Lung (tissue), 12 donors: ENCODE data around the gene ANGEL1. TPM values are rescaled to one million over a fixed set of nuclear protein-coding genes. Genes with fewer than 3 reads are reported as not detected.

Experiments
- ATAC-seq: fragments of 200-7000 bp; cut with Tn5 transposase; one replicate; pipeline ENCODE4 v1.9.1; 2020; ENCODE audit warnings: moderate number of reproducible peaks; ENCODE audit not compliant: insufficient read depth, low FRiP score
- DNase-seq, 3 donors: peaks; one replicate each; pipeline ENCODE4 v3.0.0-alpha.2; 2013 to 2017
- H3K27ac ChIP-seq, 2 donors: one replicate each; pipeline ENCODE4 v1.5.1; 2013; ENCODE audit warnings: mild to moderate bottlenecking in 2 of 2, moderate library complexity in 2 of 2, control low read depth in 1 of 2, inconsistent platforms in 1 of 2, low read depth in 1 of 2, low read length in 1 of 2
- H3K27me3 ChIP-seq, 3 donors: one replicate each; pipeline ENCODE4 v1.5.1; 2013; ENCODE audit warnings: low read length in 2 of 3; ENCODE audit not compliant: control insufficient read depth in 3 of 3, insufficient read depth in 3 of 3
- H3K36me3 ChIP-seq, 4 donors: one replicate each; pipeline ENCODE4 v1.5.1; 2013; ENCODE audit warnings: low read length in 4 of 4, mild to moderate bottlenecking in 1 of 4, moderate library complexity in 1 of 4; ENCODE audit not compliant: control insufficient read depth in 4 of 4, insufficient read depth in 4 of 4
- H3K4me1 ChIP-seq, 5 donors: one replicate each; pipeline ENCODE4 v1.5.1; 2013; ENCODE audit warnings: low read length in 5 of 5, mild to moderate bottlenecking in 2 of 5, moderate library complexity in 1 of 5; ENCODE audit not compliant: control insufficient read depth in 5 of 5, insufficient read depth in 5 of 5
- H3K4me3 ChIP-seq: one replicate; pipeline ENCODE4 v1.5.1; 2013; ENCODE audit warnings: mild to moderate bottlenecking, control low read depth, moderate library complexity
- H3K9ac ChIP-seq, 2 donors: one replicate each; pipeline ENCODE4 v1.5.1; 2013; ENCODE audit warnings: low read length in 2 of 2, control low read depth in 1 of 2; ENCODE audit not compliant: insufficient read depth in 1 of 2
- H3K9me3 ChIP-seq, 4 donors: one replicate each; pipeline ENCODE4 v1.5.1; 2013; ENCODE audit warnings: low read length in 3 of 4, mild to moderate bottlenecking in 1 of 4, moderate library complexity in 1 of 4; ENCODE audit not compliant: control insufficient read depth in 4 of 4, insufficient read depth in 3 of 4
- CTCF ChIP-seq: IDR thresholded peaks from 2 replicates; pipeline ENCODE4 v1.5.1; 2012; ENCODE audit warnings: mild to moderate bottlenecking; ENCODE audit errors: control extremely low read depth, extremely low read depth
- WGBS, 2 donors: extraction: QIAGEN DNeasy Blood & Tissue Kit; methylation state at CpG; one replicate each; pipeline ENCODE4 v1.1.7; 2013; 5-methylcytosine and 5-hydroxymethylcytosine counted together
- polyA plus RNA-seq, 2 donors: library from polyadenylated mRNA; stranded (reverse); fragments of 200-250 nt; gene quantifications; one replicate each; pipeline ENCODE4 v1.2.1, GENCODE V29; 2013
- total RNA-seq, 2 donors: library from RNA; depleted of rRNA in 1 of 2; stranded (reverse); fragments of >200 nt in 1 of 2; gene quantifications; one replicate each; pipeline ENCODE4 v1.2.1, GENCODE V29; 2014 to 2021
- donor health status: control.
- donor health status: control.
- donor health status: Bipolar disorder and iron deficiency.
- donor health status: healthy.
- donor health status: DM: yes; HTN: yes; CAD: no.

Gene ANGEL1
- total and polyA plus RNA-seq, 4 donors, result 10.4 to 20.4 (median 15.0) TPM

- H3K4me1 ChIP-seq, result peaks cover 0 to 15% (median 6%) of the 10 kb centered on the region in 5 donors
- no peak overlapping the region for H3K4me3 ChIP-seq
- H3K36me3 ChIP-seq, result peaks cover 0 to 11% (median 0%) of the 10 kb centered on the region in 4 donors
- no peak for TF ChIP-seq CTCF
- ATAC-seq, result no peak
- DNase-seq, result no peak
- H3K27ac ChIP-seq, result peak overlapping the region in 1 of 2 donors; percentile 20
- no peak overlapping the region for H3K9ac ChIP-seq
- no peaks in the 10 kb centered on the region for H3K27me3 ChIP-seq
- WGBS, 2 donors, result 83 to 88% methylated on average over 10 of the region's 10 CpGs
- no peaks in the 10 kb centered on the region for H3K9me3 ChIP-seq
These were observed 36.0 kb downstream of the ANGEL1 start for GRCh38 chr14:76776428-76777251.

GRCh38 chr14:76775695-76776427 lies 36.8 kb downstream of the ANGEL1 start:
- no peak for ATAC-seq

DNA sequence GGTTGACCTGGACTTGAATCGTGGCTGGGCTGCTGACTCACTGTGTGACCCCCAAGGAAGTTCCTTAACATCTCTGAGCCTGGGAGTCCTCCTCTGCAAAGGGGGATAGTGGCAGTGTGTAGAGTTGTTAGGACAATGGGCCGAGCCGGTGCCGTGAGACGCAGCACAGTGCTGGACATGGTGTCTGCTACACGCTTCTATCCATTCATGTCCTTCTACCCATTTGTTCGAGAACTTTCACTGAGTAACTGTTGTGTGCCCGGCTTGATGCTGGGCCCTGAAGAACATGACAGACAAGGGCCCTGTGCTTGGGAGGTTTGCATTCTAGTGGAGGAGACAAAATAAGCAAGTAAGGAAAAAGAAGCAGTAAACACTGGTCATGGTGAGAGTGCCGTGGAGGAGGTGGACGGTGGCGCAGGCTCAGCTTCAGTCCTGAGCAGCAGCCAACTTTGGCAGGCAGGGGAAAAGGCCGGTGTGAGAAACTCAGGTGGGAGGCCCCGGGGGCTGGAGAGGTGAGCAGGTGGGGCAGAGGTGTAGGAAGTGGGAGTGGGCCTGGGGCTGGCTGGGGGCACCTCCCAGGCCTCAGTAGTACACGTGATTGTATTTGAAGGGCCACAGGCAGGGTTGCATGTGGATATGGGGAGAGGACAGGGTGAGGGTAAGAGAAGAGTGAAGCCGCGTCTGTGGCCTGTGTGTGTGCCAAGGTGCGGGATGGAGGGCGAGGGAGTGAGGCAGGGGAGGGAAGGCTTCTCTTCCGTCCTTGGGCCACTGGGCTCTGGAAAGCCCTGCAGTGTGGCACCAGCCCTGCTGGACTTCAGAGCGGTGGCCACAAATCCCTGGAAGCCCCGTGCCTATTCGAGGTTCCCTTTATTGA lies 37.6 kb downstream of the ANGEL1 start:
- 86 to 90% methylated on average over 22 of the region's 22 CpGs for WGBS, 2 donors
- no peak overlapping the region for H3K27ac ChIP-seq

More at GRCh38 chr14:76775695-76776427, 36.8 kb downstream of the ANGEL1 start:
- H3K4me1 ChIP-seq, result peaks cover 0 to 15% (median 9%) of the 10 kb centered on the region in 5 donors
- no peak overlapping the region for H3K4me3 ChIP-seq
- WGBS, 2 donors, result 94 to 96% methylated on average over 54 of the region's 54 CpGs
- no peaks in the 10 kb centered on the region for H3K9me3 ChIP-seq
- no peak for TF ChIP-seq CTCF
- no peak overlapping the region for H3K9ac ChIP-seq
- H3K27ac ChIP-seq, result no peak overlapping the region
- peaks cover 0 to 7% (median 0%) of the 10 kb centered on the region in 4 donors for H3K36me3 ChIP-seq
- no peaks in the 10 kb centered on the region for H3K27me3 ChIP-seq
- DNase-seq, result no peak

More for the DNA sequence above, 37.6 kb downstream of the ANGEL1 start:
- ATAC-seq (no peak), DNase-seq (no peak)
- no peaks in the 10 kb centered on the region for H3K27me3 ChIP-seq
- peaks cover 0 to 17% (median 15%) of the 10 kb centered on the region in 5 donors for H3K4me1 ChIP-seq
- no peak overlapping the region for H3K4me3 ChIP-seq
- TF ChIP-seq CTCF, result no peak
- no peaks in the 10 kb centered on the region for H3K9me3 ChIP-seq
- no peak overlapping the region for H3K9ac ChIP-seq
- peaks cover 0 to 6% (median 0%) of the 10 kb centered on the region in 4 donors for H3K36me3 ChIP-seq
